ENCODE results near the gene ATPAF1.

- TF ChIP-seq, protein P1, sequence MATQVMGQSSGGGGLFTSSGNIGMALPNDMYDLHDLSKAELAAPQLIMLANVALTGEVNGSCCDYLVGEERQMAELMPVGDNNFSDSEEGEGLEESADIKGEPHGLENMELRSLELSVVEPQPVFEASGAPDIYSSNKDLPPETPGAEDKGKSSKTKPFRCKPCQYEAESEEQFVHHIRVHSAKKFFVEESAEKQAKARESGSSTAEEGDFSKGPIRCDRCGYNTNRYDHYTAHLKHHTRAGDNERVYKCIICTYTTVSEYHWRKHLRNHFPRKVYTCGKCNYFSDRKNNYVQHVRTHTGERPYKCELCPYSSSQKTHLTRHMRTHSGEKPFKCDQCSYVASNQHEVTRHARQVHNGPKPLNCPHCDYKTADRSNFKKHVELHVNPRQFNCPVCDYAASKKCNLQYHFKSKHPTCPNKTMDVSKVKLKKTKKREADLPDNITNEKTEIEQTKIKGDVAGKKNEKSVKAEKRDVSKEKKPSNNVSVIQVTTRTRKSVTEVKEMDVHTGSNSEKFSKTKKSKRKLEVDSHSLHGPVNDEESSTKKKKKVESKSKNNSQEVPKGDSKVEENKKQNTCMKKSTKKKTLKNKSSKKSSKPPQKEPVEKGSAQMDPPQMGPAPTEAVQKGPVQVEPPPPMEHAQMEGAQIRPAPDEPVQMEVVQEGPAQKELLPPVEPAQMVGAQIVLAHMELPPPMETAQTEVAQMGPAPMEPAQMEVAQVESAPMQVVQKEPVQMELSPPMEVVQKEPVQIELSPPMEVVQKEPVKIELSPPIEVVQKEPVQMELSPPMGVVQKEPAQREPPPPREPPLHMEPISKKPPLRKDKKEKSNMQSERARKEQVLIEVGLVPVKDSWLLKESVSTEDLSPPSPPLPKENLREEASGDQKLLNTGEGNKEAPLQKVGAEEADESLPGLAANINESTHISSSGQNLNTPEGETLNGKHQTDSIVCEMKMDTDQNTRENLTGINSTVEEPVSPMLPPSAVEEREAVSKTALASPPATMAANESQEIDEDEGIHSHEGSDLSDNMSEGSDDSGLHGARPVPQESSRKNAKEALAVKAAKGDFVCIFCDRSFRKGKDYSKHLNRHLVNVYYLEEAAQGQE (tag by site-specific recombination; IDR thresholded peaks at IDR 0.05), result no peak
- no peak for TF ChIP-seq PRDM10 (tag by site-specific recombination; IDR thresholded peaks at IDR 0.05)
- no peak for TF ChIP-seq ZBTB44 (tag by site-specific recombination; IDR thresholded peaks at IDR 0.05)
- TF ChIP-seq, protein P2, sequence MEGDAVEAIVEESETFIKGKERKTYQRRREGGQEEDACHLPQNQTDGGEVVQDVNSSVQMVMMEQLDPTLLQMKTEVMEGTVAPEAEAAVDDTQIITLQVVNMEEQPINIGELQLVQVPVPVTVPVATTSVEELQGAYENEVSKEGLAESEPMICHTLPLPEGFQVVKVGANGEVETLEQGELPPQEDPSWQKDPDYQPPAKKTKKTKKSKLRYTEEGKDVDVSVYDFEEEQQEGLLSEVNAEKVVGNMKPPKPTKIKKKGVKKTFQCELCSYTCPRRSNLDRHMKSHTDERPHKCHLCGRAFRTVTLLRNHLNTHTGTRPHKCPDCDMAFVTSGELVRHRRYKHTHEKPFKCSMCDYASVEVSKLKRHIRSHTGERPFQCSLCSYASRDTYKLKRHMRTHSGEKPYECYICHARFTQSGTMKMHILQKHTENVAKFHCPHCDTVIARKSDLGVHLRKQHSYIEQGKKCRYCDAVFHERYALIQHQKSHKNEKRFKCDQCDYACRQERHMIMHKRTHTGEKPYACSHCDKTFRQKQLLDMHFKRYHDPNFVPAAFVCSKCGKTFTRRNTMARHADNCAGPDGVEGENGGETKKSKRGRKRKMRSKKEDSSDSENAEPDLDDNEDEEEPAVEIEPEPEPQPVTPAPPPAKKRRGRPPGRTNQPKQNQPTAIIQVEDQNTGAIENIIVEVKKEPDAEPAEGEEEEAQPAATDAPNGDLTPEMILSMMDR (tag by site-specific recombination; IDR thresholded peaks at IDR 0.05), result no peak
- no peak for TF ChIP-seq ZNF121 (tag by site-specific recombination; IDR thresholded peaks at IDR 0.05)
- TF ChIP-seq ZNF521 (tag by site-specific recombination; IDR thresholded peaks at IDR 0.05), result no peak
- no peak for TF ChIP-seq ZNF311 (tag by site-specific recombination; IDR thresholded peaks at IDR 0.05; ENCODE audit: borderline replicate concordance)
- TF ChIP-seq KLF16 (tag by site-specific recombination; IDR thresholded peaks at IDR 0.05), result no peak
- no peak for TF ChIP-seq SP2 (tag by site-specific recombination; IDR thresholded peaks at IDR 0.05)
- no peak for TF ChIP-seq ZNF366 (tag by site-specific recombination; conservative IDR thresholded peaks at IDR 0.05)
Measured at GRCh38 chr1:46592823-46593222, 75.3 kb downstream of the ATPAF1 start.

Measured in HEK293 (cell line).